ENCODE measurements around the gene MDK. TPM values are rescaled to one million over a fixed set of nuclear protein-coding genes. Genes with fewer than 3 reads are reported as not detected.

The MDK gene
- total and polyA plus RNA-seq, 10 donors: 16.2 to 52.8 (median 27.4) TPM

- H3K4me1 ChIP-seq: peaks cover 52 to 94% (median 86%) of the 10 kb centered on the region in 6 donors
- intact Hi-C loops (cut with DNase I; ENCODE audit: low total_unique reads): no loop called here
- H3K27me3 ChIP-seq (replicated peaks in 1 of 7): no peaks in the 10 kb centered on the region
- H3K36me3 ChIP-seq: peaks cover 0 to 22% (median 0%) of the 10 kb centered on the region in 6 donors
- peak overlapping the region; percentile 41 to 92 (median 80) for H3K27ac ChIP-seq
- 20 to 23% (median 21%) methylated on average over 18 of the region's 18 CpGs for WGBS, 5 donors
- no peaks in the 10 kb centered on the region for H3K9me3 ChIP-seq
- peak overlapping the region; percentile 66 to 96 (median 78) for H3K4me3 ChIP-seq
- TF ChIP-seq POLR2AphosphoS5 (IDR thresholded peaks at IDR 0.05) (peak in 2 of 3 donors; percentile 62 to 73), CTCF (IDR thresholded peaks at IDR 0.05 in 8 of 11, conservative IDR thresholded peaks at IDR 0.05 in 3 of 11) (no peak), POLR2A (IDR thresholded peaks at IDR 0.05) (no peak)
- peak; percentile 89 for DNase-seq
Observed at GRCh38 chr11:46348566-46349401, 32.7 kb upstream of the MDK start.

- 56 to 77% (median 69%) methylated on average over 3 of the region's 3 CpGs for WGBS, 5 donors
- Histone ChIP-seq H3K36me3 (peaks cover 0 to 33% (median under 1%) of the 10 kb centered on the region in 6 donors), H3K27ac (peak overlapping the region; percentile 2 to 92 (median 78)), H3K9me3 (no peaks in the 10 kb centered on the region), H3K4me1 (peaks cover 45 to 95% (median 83%) of the 10 kb centered on the region in 6 donors), H3K4me3 (no peak overlapping the region), H3K27me3 (replicated peaks in 1 of 7) (no peaks in the 10 kb centered on the region)
- TF ChIP-seq POLR2A (IDR thresholded peaks at IDR 0.05) (no peak), POLR2AphosphoS5 (IDR thresholded peaks at IDR 0.05) (no peak), CTCF (IDR thresholded peaks at IDR 0.05 in 8 of 11, conservative IDR thresholded peaks at IDR 0.05 in 3 of 11) (no peak)
- intact Hi-C loops (cut with DNase I; ENCODE audit: low total_unique reads): no loop called here
- DNase-seq: no peak
Observed at GRCh38 chr11:46350695-46351094, 30.8 kb upstream of the MDK start.

GRCh38 chr11:46351148-46351547, 30.3 kb upstream of the MDK start:
- no peak for DNase-seq
- intact Hi-C loops (cut with DNase I; ENCODE audit: low total_unique reads): no loop called here
- Histone ChIP-seq H3K27me3 (replicated peaks in 1 of 7) (no peaks in the 10 kb centered on the region), H3K27ac (peak overlapping the region; percentile 2 to 92 (median 78)), H3K36me3 (peaks cover 0 to 38% (median 3%) of the 10 kb centered on the region in 6 donors), H3K4me3 (peak overlapping the region in 1 of 8 donors; percentile 65), H3K9me3 (no peaks in the 10 kb centered on the region), H3K4me1 (peaks cover 41 to 95% (median 80%) of the 10 kb centered on the region in 6 donors)
- TF ChIP-seq CTCF (IDR thresholded peaks at IDR 0.05 in 8 of 11, conservative IDR thresholded peaks at IDR 0.05 in 3 of 11) (no peak), POLR2A (IDR thresholded peaks at IDR 0.05) (no peak), POLR2AphosphoS5 (IDR thresholded peaks at IDR 0.05) (no peak)
- 79 to 89% (median 83%) methylated on average over 5 to 8 of the region's 8 CpGs for WGBS, 5 donors

GRCh38 chr11:46351606-46352005, 29.9 kb upstream of the MDK start:
- H3K27ac ChIP-seq: peak overlapping the region; percentile 15 to 92 (median 78)
- 62 to 89% (median 71%) methylated on average over 5 of the region's 5 CpGs for WGBS, 5 donors

More at GRCh38 chr11:46351606-46352005, 29.9 kb upstream of the MDK start:
- Histone ChIP-seq H3K36me3 (peaks cover 0 to 42% (median 7%) of the 10 kb centered on the region in 6 donors), H3K27me3 (replicated peaks in 1 of 7) (no peaks in the 10 kb centered on the region), H3K9me3 (no peaks in the 10 kb centered on the region), H3K4me1 (peaks cover 38 to 95% (median 79%) of the 10 kb centered on the region in 6 donors), H3K4me3 (peak overlapping the region in 3 of 8 donors; percentile 25 to 65 (median 28))
- intact Hi-C loops (cut with DNase I; ENCODE audit: low total_unique reads): no loop called here
- TF ChIP-seq CTCF (IDR thresholded peaks at IDR 0.05 in 8 of 11, conservative IDR thresholded peaks at IDR 0.05 in 3 of 11): no peak
- TF ChIP-seq POLR2AphosphoS5 (IDR thresholded peaks at IDR 0.05): no peak
- TF ChIP-seq POLR2A (IDR thresholded peaks at IDR 0.05): no peak
- DNase-seq: no peak
